VCaP (cell line): ENCODE measurements around the gene TMEM203.
A peak's percentile ranks its signal among the peaks of the same experiment; 100 is the strongest.

Experiments used
- H3K27ac ChIP-seq: fragments of 450-650 bp; 2 replicates; pipeline ENCODE4 v1.5.1; 2017
- TF ChIP-seq, protein P1 (sequence below): fragments of 450-650 bp; conservative IDR thresholded peaks from 2 replicates; pipeline ENCODE4 v1.5.1; 2017; ENCODE audit warnings: mild to moderate bottlenecking, moderate library complexity

The TMEM203 gene, protein sequence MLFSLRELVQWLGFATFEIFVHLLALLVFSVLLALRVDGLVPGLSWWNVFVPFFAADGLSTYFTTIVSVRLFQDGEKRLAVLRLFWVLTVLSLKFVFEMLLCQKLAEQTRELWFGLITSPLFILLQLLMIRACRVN

DNA sequence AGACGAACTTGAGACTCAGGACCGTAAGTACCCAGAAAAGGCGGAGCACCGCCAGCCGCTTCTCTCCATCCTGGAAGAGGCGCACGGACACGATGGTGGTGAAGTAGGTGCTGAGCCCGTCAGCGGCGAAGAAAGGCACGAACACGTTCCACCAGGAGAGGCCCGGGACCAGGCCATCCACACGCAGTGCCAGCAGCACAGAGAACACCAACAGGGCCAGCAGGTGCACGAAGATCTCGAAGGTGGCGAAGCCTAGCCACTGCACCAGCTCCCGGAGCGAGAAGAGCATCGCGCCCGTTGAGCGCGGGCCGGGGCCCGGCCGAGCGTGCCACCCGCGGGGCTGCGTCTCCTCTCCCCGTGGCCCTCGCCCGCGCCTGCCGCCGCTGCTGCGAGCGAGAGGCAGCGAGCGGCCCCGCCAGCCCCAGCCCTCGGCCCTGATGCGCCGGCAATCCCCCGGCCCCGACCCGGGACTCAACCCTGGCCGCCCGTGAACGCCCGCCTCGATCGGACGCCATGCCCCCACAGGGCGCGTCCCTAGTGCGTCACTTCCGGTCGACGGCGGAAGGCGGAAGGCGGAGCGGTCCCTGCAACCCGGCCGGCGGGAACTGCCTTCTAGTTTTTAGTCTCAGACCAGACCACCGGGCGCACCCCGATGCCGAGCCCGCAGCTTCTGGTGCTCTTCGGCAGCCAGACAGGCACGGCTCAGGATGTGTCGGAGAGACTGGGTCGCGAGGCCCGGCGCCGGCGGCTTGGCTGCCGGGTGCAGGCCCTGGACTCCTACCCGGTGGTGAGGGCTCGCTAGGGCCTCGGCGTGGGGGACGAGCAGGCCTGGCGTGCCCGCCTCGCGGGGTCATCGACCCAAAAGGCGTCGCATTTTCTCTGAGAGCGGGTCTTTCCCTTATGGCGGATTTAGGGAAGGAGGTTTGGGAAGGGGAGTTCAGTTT, at the start of gene TMEM203, which contains the start of gene NDOR1:
Gene TMEM203, minus strand, starts transcription at position 523 of the 944 bp plus-strand sequence. Its CDS starts 234 bp downstream, at position 289.
Gene NDOR1, plus strand, starts transcription at position 575 of the 944 bp plus-strand sequence. Its CDS starts 78 bp downstream, at position 653.
- TF ChIP-seq, protein P1, sequence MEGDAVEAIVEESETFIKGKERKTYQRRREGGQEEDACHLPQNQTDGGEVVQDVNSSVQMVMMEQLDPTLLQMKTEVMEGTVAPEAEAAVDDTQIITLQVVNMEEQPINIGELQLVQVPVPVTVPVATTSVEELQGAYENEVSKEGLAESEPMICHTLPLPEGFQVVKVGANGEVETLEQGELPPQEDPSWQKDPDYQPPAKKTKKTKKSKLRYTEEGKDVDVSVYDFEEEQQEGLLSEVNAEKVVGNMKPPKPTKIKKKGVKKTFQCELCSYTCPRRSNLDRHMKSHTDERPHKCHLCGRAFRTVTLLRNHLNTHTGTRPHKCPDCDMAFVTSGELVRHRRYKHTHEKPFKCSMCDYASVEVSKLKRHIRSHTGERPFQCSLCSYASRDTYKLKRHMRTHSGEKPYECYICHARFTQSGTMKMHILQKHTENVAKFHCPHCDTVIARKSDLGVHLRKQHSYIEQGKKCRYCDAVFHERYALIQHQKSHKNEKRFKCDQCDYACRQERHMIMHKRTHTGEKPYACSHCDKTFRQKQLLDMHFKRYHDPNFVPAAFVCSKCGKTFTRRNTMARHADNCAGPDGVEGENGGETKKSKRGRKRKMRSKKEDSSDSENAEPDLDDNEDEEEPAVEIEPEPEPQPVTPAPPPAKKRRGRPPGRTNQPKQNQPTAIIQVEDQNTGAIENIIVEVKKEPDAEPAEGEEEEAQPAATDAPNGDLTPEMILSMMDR = no peak
- H3K27ac ChIP-seq = peak within 1 kb of the TSS; percentile 85

DNA sequence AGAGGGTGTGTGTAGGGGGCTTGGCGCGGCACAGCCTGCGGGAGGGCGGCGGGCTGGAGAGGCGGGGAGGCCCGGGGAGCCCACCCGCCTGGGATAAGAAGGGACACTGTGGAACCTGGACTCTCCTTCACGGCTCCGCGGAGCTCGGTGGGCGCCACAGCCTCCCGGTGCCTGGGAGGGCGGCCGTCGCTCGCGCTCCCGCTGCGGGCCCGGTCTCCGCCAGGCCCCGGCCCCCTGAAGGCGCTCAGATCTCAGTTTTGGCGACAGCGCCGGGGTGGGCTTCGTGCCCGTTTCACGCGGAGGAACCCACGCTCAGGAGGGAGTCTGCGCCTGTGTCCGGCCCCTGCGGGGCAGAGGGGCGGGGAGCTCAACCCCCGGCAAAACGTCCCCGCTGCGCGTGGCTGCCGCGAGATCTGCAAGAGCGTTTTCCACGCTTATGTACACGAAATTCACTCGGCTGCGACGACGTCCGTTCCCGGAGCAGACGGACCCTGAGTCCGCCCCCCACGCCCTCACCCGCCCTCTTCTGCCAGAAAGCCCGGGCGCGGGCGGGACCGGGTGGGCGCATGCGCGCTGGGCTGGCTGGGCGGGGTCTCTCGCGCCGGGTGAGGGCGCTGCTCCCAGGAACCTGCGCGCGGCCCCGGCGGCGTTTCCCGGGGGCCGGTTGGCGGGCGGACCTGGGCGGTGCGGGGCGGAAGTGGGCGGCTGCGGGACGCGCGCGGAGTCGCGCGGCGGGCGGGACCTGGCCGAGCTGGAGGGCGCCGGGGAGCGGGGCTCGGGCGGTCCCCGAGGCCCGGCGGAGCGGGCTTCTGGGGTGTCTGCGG, 49.4 kb upstream of the TMEM203 start, which contains the start of gene NELFB:
Gene NELFB, plus strand, starts transcription at position 704 of the 824 bp plus-strand sequence.
- TF ChIP-seq, protein P1 = peak; percentile 16
- H3K27ac ChIP-seq = peak within 1 kb of the TSS; percentile 91

DNA sequence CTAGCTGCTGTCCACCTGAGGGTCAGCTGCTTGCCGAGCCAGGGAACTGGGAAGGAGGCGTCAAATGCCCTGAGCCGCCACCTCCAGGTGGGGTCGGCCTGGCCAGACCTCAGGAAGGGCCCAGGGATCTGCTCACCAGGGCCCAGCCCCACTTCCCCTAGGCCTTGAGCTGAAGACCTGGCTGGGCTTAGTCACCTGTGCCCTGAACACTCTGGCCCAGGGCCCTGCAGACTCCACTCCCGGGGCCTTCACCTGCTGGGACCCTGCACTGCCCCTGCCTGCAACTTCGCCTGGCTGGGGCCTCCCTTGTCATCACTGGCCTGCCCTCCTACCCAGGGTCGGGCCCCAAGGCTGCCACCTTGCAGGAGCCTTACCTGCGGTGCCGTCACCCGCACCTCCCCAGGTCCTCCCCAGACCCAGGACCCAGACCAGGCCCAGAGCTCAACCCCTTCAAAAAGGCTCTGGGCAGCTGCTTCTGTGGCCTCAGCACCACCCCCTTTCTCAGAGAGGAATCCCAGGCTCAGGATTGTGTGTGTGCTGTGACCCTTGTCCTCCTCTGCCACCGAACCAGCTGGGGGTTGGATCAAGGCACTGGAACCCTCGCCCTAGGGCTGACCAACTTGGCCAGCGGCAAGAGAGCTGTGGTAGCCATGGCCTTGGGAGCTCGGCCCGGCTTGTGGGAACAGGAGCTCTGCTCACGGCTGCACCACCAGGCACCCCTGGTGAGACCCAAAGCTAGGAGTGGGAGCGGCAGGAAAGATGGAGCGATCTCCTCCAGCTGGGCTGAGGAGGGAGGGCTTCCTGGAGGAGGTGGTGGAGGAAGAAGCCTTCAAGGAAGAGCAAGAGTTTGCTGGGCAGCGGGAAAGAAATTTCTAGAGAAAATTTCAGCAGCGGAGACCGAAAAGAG, 48.5 kb upstream of the TMEM203 start:
- TF ChIP-seq, protein P1 = no peak
- peak overlapping the region; percentile 91 for H3K27ac ChIP-seq

DNA sequence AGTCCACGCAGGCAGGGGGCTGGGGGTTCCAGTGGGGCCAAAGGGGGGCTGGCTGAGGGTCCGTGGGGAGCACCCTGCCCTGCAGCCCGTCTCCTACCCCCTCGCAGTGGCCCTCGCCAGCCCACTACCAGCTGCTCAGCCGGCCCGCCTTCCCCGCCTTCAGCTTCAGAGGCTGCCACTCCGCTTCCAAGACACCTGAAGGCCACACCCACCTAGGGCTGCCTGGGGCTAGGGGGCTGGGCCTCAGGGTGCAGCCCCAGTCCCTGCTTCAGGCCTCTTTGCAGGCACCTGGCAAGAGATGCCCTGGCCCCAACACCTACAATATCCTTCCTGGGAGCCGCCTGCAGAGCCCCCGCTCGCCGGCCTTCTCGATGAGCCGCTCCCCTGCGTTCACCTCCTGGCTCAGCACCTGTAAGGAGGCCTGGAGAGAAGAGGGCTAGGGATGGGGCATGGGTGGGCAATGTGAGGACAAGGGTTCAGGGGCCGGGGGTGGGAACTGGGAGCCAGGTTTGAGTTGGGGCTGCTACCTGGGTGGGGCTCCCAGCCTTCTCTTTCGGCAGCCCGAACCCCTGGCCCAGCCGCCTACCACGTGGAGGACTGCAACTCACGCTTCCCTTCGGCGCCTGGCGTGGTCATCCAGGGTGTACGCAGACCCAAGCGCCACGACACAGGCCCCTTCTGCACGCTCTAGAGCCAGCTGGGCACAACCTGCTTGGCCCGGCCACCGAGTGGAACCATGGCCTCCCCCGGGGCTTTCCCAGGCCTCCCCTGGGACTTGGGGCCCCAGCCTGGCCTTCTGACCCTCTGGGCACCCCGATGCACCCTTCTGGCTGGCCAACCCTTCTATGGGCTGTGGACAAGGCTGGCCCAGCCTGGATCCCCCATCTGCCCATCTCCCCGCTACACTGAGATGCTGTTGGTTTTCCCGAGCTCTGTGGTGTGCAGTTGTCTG, 47.4 kb upstream of the TMEM203 start:
- no peak overlapping the region for H3K27ac ChIP-seq
- TF ChIP-seq, protein P1 = no peak

DNA sequence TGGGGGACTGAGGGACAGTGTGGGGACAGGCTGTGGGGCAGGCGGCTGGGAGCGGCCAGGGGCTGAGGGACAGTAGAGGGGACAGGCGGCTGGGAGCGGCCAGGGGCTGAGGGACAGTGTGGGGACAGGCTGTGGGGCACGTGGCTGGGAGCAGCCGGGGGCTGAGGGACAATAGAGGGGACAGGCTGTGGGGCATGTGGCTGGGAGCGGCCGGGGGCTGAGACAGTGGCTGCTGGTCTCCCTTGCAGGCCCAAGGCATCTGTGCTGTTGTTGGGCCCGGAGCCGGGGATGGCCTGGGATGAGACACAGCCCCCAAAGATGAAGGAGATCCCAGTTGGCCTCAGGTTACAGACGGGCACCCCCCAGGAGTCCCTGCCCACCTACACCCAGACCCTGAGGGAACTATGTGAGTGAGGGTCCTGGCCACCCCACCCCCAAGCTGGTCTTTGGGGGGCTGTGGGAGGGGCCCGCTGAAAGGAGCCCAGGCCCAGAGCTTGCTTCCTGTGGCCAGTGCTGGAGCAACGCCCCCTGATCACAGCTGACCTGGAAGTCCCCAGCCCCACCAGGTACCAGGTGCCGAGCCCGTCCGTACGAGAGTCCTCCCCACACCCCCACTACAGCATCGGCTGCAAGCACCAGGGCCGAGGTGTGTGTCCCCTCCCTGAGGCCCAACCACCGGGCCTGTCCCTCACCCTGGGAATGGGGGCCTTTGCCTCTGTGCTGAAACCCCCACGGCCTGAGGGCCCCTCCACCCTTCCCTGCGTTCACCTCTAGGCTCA, 46.2 kb upstream of the TMEM203 start:
- TF ChIP-seq, protein P1 = no peak
- no peak overlapping the region for H3K27ac ChIP-seq
